Fibroblast of peridontal ligament (primary cell): ENCODE results near the gene TRPT1.

ENCODE experiments used
- DNase-seq: peaks from one replicate; pipeline ENCODE4 v3.0.0-alpha.2; 2010; ENCODE audit errors: extremely low read depth

Gene TRPT1

DNA sequence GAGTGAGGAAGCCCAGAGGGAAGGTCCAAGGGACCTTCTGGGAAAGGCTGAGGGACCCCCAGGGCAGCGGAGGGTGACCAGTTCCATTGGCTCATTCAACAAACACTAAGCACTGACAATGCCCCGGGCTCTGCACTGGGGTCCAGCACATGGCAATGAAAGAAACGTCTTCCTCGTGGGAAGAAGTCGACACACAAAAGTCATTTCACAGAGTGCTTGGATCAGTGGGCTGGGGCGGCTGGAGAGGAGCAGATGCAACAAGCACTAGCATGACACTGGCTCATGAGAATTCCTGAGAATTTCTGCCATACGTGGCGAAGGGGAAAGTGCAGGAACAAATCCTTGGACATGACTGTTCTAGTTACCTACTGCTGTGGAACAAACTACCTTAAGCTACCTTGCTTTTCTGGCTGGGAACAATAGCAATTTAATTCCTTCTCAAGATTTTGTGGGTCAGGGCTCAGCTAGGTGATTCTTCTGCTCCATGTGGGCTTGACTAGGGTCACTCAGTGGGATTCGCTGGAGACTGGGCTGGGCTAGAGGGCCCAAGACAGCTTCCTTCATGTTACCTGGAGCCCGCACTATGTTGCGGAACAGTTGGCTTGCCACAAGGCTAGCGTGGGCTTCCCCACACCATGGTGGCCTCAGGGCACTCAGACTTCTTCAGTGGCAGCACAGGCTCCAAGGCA lies 46.9 kb downstream of the TRPT1 start:
- no peak for DNase-seq

DNA sequence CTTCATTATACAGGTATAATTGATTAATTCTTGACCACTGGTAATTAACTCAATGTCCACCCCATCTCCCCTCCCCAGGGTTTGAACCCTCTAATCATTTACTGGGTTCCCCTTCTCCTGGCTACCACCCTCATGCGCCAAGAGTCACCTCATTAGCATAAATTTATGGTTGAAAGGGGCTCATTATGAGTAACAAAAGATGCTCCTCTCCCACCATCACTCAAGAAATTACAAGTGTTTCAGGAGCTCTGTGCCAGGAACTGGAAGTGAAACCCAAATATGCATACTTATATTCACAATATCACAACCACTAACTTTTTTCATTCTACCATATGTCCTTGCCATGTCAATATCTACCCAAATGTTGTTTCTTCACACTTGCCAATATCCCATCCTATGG lies 47.8 kb downstream of the TRPT1 start:
- DNase-seq, result no peak

GRCh38 chr11:64176751-64177150 lies 49.2 kb downstream of the TRPT1 start:
- no peak for DNase-seq
